HG03521 (cell line): ENCODE data around the gene ARHGAP44.

ENCODE experiments used
- ATAC-seq: cut with Tn5 transposase; IDR thresholded peaks from one replicate; pipeline ENCODE4 v1.9.1; 2021; ENCODE audit warnings: mild to moderate bottlenecking, moderate library complexity; ENCODE audit not compliant: unreplicated experiment

The ARHGAP44 gene

DNA sequence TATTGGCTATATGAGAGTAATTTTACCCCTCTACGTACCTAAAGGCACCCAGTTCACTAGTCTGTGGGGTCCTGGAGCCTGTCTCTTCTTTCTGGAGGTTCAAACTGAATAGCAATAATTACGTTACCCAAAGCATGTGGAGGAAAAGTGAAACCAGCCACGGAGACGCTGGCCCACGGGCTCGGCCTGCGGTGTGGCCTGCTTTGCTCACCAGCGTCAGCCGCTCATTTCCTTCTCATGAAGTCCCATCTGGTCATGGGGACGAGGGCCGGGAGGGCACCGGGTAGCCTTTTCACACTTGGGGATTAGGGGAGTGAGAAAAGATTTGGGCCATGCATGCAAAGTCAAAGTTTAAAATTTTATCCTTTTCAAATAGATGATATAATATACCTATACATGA, 201.6 kb downstream of the ARHGAP44 start:
- ATAC-seq = no peak

DNA sequence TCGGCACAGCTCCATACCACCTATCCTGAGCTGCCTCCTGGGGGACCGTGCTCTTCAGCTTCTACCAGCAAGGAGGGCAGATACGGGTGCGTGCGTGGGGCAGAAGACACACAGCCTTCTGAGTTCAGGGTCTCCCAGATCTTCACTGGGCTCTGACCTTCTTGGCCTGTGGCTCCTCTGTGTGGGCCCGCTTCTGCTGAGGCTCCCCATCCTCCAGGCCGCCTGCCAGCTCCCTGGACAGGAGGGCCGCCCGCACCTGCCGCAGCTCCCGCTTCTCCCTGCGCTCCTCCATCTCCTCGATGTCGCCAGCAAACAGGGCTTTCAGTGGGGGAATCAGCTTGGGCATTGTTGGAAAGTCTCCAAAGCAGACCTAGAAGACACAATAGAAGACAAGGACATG, 203.4 kb downstream of the ARHGAP44 start:
- no peak for ATAC-seq

DNA sequence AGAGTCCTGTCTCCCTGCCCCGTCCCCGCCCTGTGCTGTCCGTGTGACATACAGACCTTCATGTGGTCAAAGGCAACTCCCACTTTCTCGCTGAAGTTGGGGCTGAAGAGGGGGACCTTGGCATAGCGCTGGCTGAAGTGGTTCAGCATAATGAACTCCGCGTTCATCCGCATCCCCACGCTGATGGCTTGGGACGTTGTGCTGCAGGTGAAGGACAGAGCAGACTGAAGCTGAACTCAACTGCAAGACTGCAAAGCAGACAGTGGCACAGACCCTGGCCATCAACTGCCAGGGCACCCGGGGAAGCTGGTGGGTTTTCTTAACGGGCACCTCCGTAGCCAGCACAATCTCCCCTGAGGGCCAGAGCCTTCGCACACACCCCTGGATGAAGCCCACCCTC, 204.3 kb downstream of the ARHGAP44 start:
- no peak for ATAC-seq

DNA sequence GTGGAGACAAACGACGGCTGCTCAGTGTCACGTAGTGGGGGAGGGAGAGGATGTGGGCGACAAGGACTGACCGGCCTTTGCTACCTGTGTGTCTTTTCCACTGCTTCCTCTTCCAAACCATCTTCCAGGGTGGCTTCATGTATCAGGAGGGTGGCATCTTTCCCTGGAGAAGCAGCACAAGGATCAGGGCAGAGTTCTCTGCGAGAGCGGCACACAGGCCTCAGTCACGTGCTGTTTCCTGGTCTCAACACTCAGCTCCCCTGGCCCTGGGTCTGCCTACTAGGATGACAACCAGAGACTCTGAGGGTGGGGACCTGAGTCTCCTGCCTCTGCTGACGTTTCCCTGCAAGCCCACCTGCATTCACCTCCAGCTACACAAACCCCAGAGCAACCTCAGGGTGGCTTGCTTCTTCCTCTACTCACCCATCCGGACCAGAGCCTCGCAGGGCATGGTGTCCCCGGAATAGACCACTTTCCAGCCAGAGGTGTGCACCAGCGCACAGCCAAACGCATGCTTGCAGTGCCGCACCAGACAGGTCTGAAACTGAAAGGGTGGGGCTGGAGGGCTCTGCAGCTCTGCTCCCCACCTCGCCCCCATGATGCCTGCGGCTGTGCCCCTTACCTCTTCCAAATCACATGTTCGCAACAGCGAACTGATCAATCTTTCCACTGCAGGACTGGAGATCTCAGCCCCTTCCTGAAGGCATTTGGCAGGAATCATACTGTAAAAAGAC, 205.2 kb downstream of the ARHGAP44 start:
- no peak for ATAC-seq

DNA sequence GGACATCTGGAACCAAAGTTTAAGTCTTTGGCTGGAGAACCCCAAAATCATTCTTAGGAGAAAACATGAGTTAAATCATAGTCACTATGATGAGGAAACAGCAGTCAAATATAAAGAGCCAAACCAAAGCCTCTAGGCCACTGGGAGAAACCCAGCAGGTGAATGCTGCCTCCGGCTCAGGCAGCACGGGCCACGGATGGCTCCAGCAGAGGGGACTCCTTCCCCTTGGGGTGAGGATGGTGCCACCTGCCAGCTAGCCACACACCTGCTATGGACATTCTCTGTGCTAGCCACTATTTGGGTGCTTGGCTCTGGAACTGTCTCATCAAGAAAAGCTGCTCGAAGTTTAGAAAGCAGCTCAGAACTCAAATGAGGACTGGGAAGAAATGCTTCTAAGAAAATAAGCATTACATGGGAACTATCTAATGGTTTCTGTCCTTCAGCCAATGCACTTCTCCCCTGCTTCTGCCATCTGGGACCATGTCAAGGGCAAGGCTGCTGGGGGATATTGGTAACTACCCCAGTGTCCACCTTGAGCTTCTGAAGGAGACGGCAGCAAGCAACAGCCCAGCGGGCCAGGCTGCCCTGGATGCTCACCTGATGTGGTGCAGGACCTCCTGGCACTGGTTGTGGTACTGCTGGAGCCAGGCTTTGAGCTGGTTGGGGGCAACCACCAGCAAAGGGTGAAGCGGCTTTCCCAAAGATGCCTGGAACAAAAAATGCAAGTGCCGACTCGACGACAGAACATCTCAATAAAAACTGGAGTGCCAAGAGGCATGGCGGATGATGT, 206.0 kb downstream of the ARHGAP44 start:
- ATAC-seq = no peak

DNA sequence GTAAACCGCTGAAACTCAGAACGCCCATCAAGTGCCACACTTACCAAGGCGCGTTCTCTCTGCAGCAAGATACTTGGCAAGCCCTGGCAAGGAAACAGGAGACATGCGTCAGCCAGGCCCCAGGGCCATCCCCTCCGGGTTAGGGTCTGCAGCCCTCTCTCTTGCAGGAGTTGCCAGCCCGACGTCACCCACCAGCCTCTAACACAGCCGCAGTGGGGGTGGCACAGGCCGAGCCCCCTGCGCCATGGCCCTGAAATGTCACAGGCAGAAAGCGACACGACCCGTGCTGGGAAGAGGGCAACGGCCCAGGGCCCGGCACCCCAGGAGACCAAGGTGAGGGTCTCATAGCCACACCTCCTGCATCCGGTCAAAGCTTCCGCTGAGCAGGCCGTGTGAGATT, 206.6 kb downstream of the ARHGAP44 start:
- ATAC-seq = no peak

DNA sequence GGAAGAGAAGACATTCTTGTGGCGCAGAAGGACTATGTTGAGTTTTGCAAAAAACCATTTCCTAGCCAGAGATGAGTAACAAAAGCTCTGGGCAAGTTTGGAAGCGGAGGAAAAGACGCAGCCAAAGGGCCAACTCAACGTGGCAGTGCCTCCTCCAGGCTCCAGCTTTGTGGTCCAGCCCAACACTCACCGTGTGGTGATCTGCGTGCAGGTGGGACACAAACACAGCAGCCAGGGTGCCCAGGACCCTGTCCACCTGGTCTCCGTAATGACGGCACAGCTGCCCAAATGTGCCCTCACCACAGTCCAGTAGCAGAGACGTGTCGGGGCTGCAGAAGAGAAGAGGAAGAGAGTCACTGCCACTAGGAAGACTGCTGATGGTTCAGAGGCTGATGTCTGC, 207.1 kb downstream of the ARHGAP44 start:
- no peak for ATAC-seq

DNA sequence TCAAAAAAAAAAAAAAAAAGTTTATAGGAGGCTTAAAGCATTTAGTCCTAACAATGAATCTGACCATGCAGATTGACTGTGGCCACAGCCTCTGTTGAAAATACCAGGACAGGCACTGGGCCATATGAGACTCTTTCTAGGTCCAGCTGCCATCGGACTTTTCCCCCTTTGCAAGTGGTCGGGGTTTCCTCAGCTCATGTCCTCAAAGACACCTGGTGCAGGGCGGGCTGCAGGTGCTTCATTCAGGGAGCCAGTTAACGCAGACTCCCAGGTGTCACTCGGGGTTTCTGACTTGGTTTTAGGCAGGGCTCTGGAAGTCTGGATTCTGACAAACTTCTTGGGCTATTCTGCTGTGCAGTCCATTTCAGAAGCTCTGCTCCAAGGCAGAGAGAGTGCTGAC, 207.6 kb downstream of the ARHGAP44 start:
- no peak for ATAC-seq

DNA sequence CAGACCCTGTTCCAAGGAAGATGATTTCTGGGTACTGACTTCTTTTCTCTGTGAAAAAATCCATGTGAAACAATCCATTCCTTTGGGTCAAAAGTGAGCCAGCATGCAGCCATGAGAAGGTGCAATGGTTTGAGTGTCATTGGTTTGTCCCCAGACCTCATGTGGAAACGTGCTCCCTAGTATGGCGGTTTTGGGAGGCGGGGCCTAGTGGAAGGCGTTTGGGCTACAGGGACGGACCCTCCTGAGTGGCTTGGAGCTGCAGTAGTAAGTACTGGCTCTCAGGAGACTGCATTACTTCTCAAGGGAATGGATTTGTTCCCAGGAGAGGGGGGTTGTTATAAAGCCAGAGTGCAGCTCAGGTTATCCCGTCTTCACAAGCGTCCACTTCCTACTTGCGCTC, 209.2 kb downstream of the ARHGAP44 start:
- no peak for ATAC-seq

DNA sequence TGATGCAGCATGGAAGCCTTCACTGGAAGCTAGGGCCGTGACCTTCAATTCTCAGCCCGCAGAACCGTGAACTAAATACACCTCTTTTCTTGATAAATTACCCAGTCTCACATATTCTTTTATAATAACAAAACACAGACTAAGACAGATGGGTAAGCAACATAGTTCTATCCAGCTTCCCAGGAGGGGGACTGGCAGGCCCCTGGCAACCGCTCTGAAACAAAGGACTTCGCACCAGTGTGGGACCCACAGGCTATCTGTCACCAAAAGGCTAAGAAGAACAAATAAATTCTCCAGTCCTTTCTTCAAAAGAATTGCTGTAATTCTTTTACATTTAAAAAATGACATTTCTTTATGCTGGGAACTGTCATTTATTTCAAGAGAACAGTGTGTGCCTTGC, 209.6 kb downstream of the ARHGAP44 start:
- no peak for ATAC-seq

DNA sequence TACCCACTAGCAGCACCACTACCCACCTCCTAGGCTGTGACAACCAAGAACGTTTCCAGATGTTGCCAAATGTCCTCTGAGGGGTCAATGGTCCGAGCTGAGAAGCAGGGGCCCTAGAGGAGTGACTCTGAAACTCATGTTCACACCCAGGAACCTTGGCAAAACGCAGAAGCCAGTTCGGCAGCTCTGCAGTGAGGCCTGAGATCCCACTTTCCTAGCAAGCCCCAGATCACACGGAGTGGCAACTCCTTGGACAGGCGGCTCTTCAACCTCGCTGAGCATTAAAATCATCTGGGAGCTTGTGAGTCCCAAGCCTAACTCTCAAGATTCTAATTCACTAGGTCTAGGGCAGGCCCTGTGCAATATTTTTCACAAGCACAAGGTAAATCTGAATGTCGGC, 211.3 kb downstream of the ARHGAP44 start:
- ATAC-seq = no peak

DNA sequence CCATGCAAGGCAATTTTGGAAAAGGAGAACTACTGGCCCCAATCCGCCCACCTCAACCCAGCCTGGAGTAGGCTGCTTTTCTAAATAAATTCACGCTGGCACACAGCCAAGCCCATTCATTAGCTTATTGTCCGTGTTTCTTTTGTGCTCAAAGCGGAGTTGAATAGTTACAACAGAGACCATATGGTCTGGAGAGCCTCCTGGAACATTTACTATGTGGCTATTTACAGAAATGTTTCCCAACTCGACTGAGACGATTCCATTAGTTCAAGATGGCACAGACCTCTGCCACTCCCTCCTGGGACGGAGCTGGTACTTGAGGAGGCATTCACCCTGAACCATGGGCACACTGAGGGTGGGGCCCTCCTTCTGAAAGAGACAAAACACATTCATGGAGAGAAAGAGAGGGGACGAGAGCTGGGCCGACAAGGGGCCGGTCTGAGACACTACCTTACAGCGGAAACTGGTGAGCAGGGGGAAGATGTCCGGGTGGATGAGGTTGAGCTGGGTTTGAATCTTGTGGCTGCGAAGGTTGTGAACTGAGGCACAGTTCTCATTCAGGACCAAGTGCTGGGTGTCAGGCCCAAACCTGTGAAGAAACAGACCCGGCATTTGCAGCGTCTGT, 212.8 kb downstream of the ARHGAP44 start:
- no peak for ATAC-seq

DNA sequence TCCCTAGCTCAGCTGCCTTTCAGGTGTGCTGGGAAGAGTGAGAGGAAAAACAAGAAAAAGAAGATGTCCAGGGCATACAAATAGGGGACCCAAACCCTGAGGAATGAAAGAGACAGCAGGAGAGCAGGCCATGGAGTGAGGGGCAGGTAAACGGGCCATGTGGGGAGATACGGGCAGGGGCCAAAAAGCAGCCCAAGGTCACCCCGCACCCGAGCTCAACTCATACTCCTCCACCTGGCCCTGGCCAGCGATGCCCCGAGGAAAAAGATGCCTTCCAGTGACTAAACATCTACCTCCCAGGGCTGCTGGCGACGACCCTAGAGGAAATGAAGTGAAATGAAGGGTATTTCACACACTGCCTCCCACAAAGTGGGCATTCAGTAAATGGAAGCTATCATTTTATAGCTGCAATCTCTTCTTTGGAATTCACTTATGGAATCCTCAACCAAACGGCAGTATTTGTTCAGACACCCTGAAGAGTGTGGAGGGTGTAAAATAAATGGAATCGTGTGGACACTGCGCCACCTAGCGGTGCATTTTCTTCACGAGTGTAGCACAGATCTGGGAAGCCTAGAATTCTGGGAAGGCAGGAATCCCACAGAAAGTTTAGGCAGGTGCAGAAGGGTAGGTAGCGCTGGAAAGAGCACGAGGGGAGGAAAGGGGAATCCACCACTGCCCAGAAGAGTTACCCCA, 213.6 kb downstream of the ARHGAP44 start:
- ATAC-seq = no peak

DNA sequence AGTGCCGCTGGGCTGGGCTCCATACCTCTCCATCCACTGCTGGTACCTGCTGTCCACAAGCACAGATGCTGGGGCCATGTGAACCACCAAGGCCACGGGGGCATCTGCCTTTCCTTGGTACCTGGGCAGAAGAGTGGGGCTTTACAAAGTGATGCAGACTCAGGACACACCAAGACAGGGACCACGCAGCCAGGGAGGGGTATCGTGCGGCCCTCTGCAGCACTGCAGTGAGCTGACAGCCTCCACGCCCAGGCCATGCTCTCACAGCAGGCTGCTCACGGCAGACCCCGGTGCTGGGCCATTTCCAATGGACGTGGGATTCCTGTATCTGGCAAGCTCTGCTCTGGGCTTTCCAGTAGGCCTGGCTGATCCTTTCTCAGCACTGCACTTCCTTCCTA, 214.2 kb downstream of the ARHGAP44 start:
- ATAC-seq = no peak

DNA sequence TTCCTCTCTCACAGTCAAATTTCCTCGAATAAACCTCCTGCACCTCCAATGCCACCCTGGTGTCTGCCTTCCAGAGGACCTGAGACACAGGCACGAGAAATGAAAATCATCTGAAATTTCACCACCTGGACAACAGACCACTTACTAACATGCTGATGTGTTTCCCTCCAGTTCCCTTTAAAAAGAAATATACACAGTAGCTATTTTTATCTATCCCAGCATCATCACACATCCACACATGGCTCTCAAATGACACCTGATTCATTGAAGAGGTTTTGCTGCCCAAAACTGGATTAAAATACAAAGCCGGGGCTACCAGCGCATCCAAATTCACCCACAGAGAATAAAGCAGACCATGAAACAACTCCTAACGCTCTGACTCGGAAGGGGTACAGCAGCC, 214.6 kb downstream of the ARHGAP44 start:
- no peak for ATAC-seq

DNA sequence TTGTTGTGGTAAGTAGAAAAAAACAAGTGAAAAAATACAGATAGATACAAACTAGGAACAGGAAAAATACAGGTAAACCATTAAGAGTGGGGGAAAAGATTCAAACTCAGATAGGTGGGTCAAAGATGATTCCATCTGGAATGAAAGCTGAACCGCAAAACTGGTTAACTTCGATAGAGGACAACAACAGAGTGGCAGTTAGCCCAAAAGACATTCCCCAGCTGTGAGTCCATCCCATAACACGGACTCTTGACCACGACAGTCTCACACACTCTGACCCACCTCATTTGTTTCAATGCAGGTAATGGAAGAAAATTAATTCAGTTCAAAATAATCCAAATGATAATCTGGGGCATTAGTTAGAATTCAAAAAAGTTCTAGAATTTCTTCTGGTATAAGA, 215.0 kb downstream of the ARHGAP44 start:
- no peak for ATAC-seq

DNA sequence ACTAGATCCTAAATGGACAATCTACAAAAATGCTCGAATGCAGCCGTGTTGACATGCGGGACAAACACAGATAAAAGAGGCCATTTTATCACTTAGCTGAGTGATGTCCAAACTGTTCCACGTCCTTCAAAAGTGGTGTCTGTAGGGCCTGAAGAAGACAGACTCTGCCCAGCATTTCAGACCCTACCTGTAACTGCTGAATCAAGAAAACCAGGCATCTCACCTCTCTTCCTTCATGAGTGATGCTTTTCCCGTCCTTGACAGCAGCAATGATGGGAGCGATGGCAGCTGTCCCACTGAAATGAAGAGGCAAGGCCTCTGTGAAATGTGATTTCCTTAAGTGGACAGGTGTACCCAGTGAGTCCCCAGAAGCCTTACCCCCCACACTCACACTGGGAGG, 216.2 kb downstream of the ARHGAP44 start:
- no peak for ATAC-seq

DNA sequence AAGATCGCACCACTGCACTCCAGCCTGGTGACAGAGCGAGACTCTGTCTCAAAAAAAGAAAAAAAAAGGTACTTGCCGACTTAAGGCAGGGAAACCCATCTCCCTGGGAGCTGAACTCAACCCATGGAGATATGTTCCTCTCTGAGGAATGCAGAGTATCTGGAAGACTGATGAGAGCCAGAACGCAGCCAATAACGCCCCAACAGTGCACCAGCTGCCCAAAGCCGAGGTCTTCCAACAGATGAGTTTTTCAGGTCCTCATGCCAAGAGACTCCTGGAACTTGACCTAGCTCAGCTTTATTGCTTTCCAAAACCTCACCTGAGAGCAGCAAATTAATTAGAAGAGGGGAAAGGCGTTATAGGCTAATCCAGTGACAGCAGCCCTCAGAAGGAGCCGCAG, 219.2 kb downstream of the ARHGAP44 start:
- no peak for ATAC-seq

DNA sequence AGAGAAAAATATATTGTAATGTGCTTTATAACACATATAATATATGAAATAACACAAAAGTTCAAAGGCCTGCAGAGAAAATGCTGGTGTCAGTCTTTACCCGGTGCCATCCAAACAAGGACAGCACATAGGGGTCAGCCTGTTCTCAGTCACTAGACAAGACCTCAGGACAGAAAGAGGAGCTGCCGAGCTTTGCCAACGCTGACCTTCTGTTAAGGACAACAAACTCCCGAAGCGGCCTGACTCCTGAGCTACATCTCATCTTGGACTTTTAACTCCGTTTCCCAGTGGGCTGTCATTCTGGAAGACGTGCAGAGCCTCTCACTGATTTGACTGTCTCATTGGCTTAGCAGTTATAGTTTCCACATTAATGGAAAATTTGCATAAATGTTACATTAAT, 221.7 kb downstream of the ARHGAP44 start:
- no peak for ATAC-seq

DNA sequence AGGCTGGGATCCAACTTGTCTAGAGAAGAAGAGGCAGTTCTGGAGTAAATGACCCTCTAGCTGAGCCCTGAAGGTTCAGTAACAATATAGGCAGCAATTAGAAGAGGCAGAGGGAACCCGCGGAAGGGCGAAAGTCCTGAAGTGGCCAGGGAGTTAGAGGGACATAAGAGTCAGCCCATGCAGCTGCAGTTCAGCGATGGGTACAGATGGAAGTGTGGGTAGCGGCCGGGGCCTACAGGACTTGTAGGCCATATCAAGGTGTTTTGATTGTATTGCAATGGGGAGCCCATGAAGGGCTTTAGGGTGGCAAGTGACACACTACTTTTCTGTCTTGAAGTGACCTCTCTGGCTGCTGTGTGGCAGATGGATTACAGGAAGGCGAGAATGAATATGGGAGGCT, 225.5 kb downstream of the ARHGAP44 start:
- no peak for ATAC-seq

DNA sequence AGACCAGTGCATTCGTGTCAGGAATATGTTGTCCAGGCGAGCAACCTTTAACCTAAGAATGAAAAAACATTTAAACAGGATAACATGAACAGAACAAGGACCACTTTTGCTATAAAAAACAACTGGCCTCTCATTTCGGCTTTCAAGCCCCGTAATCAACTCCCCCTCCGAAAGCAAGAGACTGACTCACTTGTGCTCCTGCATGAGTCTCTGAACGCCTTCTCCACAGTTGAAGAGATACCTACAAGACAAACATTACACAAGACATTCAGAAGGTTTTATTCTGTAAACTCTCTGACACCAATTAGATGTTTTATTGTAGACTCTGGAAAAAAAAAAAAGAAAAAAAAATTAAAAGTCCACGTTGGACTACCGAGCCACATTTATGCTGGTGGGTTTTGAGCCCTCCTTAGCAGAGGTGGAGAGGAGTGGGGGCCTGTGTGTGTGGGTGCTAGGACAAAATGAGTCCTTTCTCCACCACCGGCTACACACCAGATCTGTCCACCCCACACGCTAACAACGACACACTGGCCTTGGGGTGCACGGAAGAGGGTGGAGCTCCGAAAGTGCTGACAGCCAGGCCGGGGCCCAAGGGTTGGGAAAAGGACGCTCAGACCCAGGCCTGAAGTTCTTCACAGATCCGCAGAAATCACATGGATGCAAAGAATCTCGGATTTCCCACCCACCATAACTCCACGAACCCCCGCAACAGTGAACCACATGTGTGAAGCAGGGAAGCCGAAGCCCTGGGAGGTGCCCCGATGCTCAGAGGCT, 227.8 kb downstream of the ARHGAP44 start:
- peak; percentile 19 for ATAC-seq
